SU-DHL-6 (cell line): ENCODE data around the gene RALBP1.
"Not testable (repeated sequence)": the region's sequence is repeated elsewhere in the genome, so short reads cannot be mapped to it uniquely, and the experiment has no call there.

Experiments
- H2AFZ ChIP-seq: fragments of 200-600 bp; sonication (generic); 2 replicates; pipeline ENCODE4 v1.6.1; 2014; ENCODE audit warnings: low read depth, mild to moderate bottlenecking, moderate library complexity, mixed read lengths, antibody characterized with exemption, low read length; ENCODE audit not compliant: severe bottlenecking
- H3F3A ChIP-seq: fragments of 200-600 bp; shearing (Covaris generic); 2 replicates; pipeline ENCODE4 v1.6.0; 2016; ENCODE audit warnings: antibody characterized with exemption, mild to moderate bottlenecking; ENCODE audit not compliant: insufficient read depth
- H3K27ac ChIP-seq: fragments of 200-600 bp; sonication (generic); 2 replicates; pipeline ENCODE4 v1.5.1; 2016; ENCODE audit warnings: low read depth, mild to moderate bottlenecking, low read length, moderate library complexity, mixed read lengths
- H3K27me3 ChIP-seq: fragments of 200-600 bp; sonication (generic), shearing (Covaris generic); 2 replicates; pipeline ENCODE4 v1.6.0; 2014; ENCODE audit warnings: mild to moderate bottlenecking, low read length
- H3K36me3 ChIP-seq: fragments of 200-600 bp; sonication (generic); 2 replicates; pipeline ENCODE4 v1.6.1; 2014; ENCODE audit warnings: mild to moderate bottlenecking, low read length, mixed read lengths
- H3K4me2 ChIP-seq: fragments of 300-600, 200-600 bp; shearing (Covaris generic), sonication (generic); 2 replicates; pipeline ENCODE4 v1.6.0; 2014; ENCODE audit warnings: low read length, low read depth, mild to moderate bottlenecking; ENCODE audit not compliant: poor library complexity, severe bottlenecking
- H3K4me3 ChIP-seq: fragments of 200-600 bp; sonication (generic); 2 replicates; pipeline ENCODE4 v1.5.1; 2014; ENCODE audit warnings: antibody characterized with exemption, low read length, mild to moderate bottlenecking, mixed read lengths; ENCODE audit not compliant: insufficient read depth, poor library complexity, severe bottlenecking
- H3K79me2 ChIP-seq: fragments of 200-600 bp; sonication (generic); 2 replicates; pipeline ENCODE4 v1.6.1; 2014; ENCODE audit warnings: mild to moderate bottlenecking, low read length, moderate library complexity; ENCODE audit not compliant: insufficient read depth
- H3K9ac ChIP-seq: fragments of 200-600 bp; sonication (generic); 2 replicates; pipeline ENCODE4 v1.7.0; 2014; ENCODE audit warnings: mild to moderate bottlenecking, low read length
- H3K9me2 ChIP-seq: fragments of 200-600 bp; sonication (generic); replicated peaks from 2 replicates; pipeline ENCODE4 v1.6.1; 2014; ENCODE audit warnings: low read length; ENCODE audit not compliant: insufficient read depth
- H3K9me3 ChIP-seq: fragments of 200-600 bp; sonication (generic); 2 replicates; pipeline ENCODE4 v1.6.1; 2014; ENCODE audit warnings: low read length, mixed read lengths; ENCODE audit not compliant: insufficient read depth
- H4K20me1 ChIP-seq: fragments of 200-600 bp; sonication (generic); 2 replicates; pipeline ENCODE4 v1.6.1; 2014; ENCODE audit warnings: low read depth, mild to moderate bottlenecking, antibody characterized with exemption, low read length, moderate library complexity, mixed read lengths
- EZH2phosphoT487 ChIP-seq: fragments of 200-600 bp; sonication (generic), shearing (Covaris generic); conservative IDR thresholded peaks from 2 replicates; pipeline ENCODE4 v1.6.1; 2018; ENCODE audit warnings: mild to moderate bottlenecking, antibody characterized with exemption, low read length, moderate library complexity, mixed read lengths
- TF ChIP-seq, protein P1 (sequence below): fragments of 200-600 bp; sonication (generic); IDR thresholded peaks from one replicate; pipeline ENCODE4 v1.5.1; 2017; ENCODE audit warnings: antibody characterized with exemption, mild to moderate bottlenecking, low read length, moderate library complexity; ENCODE audit not compliant: insufficient read depth, poor library complexity, severe bottlenecking

The RALBP1 gene

DNA sequence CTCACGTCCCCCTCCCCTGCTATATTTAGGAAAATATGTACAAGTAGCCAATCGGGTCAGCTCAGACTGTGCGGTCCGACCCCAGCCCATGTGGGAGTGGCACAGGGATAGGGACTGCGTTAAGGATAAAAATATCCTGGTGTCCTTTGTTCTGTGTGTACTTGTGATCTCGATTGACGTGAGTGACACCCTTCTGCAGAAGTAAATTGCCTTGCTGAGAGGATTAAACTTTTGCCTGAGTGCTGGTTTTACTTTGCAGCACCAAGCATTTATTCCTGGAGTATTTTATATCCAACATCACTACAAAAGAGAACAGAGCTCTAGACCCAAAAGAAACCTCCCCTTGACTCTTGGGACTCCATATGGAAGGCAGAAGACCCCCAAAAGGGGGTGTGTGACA lies 28.0 kb upstream of the RALBP1 start:
- H3F3A ChIP-seq, result no peaks in the 10 kb centered on the region
- H3K9me3 ChIP-seq, result no peaks in the 10 kb centered on the region
- no peak overlapping the region for H3K9ac ChIP-seq
- H2AFZ ChIP-seq, result no peak overlapping the region
- no peaks in the 10 kb centered on the region for H3K79me2 ChIP-seq
- H3K9me2 ChIP-seq, result no peaks in the 10 kb centered on the region
- H3K27ac ChIP-seq, result no peak overlapping the region
- H4K20me1 ChIP-seq, result no peaks in the 10 kb centered on the region
- TF ChIP-seq, protein P1, sequence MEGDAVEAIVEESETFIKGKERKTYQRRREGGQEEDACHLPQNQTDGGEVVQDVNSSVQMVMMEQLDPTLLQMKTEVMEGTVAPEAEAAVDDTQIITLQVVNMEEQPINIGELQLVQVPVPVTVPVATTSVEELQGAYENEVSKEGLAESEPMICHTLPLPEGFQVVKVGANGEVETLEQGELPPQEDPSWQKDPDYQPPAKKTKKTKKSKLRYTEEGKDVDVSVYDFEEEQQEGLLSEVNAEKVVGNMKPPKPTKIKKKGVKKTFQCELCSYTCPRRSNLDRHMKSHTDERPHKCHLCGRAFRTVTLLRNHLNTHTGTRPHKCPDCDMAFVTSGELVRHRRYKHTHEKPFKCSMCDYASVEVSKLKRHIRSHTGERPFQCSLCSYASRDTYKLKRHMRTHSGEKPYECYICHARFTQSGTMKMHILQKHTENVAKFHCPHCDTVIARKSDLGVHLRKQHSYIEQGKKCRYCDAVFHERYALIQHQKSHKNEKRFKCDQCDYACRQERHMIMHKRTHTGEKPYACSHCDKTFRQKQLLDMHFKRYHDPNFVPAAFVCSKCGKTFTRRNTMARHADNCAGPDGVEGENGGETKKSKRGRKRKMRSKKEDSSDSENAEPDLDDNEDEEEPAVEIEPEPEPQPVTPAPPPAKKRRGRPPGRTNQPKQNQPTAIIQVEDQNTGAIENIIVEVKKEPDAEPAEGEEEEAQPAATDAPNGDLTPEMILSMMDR, result no peak
- no peak for TF ChIP-seq EZH2phosphoT487
- H3K4me2 ChIP-seq, result no peak overlapping the region
- no peaks in the 10 kb centered on the region for H3K27me3 ChIP-seq
- H3K36me3 ChIP-seq, result no peaks in the 10 kb centered on the region
- H3K4me3 ChIP-seq, result no peak overlapping the region

DNA sequence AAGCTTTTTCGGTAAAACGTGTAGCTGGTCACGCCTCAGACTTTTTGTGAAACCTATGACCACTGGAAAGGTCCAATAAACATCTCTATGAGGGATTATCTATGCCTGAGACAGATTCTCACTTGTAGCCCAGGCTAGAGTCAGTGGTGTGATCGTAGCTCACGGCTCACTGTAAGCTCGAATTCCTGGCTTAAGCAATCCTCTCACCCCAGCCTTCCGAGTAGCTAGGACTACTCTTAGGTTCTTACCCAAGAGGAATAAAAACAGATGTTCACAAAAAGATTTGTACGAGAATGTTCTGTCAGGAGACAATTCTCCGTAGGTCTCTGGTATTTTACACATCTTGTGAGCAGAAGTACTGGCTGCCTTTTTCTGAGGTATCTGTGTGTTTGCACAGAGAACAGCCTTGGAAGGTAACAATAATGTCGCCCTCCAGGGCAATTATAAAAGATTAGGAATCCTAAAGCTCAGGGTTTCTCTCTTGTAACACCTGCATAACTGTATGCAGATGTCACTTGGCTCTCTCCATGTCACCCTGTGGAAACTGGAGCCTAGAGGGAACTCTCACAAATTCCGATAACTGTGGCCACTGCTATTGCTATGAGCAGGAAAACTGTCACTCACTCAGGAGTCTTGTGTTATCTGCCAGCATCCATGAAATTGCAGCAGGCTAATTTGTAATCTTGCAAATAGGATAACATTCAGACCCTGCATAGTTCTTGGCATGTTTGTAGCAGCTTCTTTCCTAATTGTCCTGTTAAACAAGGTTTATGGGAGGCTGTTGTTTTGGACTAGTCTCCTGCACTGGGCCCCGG lies 25.5 kb upstream of the RALBP1 start:
- H3K4me3 ChIP-seq, result no peak overlapping the region
- no peaks in the 10 kb centered on the region for H3K36me3 ChIP-seq
- no peak overlapping the region for H2AFZ ChIP-seq
- no peaks in the 10 kb centered on the region for H3K9me3 ChIP-seq
- TF ChIP-seq EZH2phosphoT487, result no peak
- no peak overlapping the region for H3K4me2 ChIP-seq
- no peak overlapping the region for H3K9ac ChIP-seq
- no peaks in the 10 kb centered on the region for H4K20me1 ChIP-seq
- H3K79me2 ChIP-seq, result no peaks in the 10 kb centered on the region
- H3K27me3 ChIP-seq, result no peaks in the 10 kb centered on the region
- no peaks in the 10 kb centered on the region for H3F3A ChIP-seq
- no peak overlapping the region for H3K27ac ChIP-seq
- H3K9me2 ChIP-seq, result no peaks in the 10 kb centered on the region

DNA sequence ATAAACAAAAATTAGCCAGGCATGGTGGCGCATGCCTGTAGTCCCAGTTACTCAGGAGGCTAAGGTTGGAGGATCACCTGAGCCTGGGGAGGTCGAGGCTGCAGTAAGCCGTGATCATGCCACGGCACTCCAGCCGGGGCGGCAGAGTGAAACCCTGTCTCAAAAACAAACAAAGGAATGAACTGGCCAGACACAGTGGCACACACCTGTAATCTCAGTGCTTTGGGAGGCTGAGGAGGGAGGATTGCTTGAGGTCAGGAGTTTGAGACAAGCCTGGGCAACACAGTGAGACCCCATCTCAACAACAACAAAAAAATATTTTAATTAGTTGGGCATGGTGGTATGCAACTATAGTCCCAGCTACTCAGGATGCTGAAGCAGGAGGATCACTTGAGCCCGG lies 24.4 kb upstream of the RALBP1 start:
- H3K79me2 ChIP-seq, H3F3A ChIP-seq, H3K4me2 ChIP-seq, H3K36me3 ChIP-seq, H3K27me3 ChIP-seq, H3K9me2 ChIP-seq, H3K4me3 ChIP-seq, H3K9ac ChIP-seq, H4K20me1 ChIP-seq, H2AFZ ChIP-seq, H3K27ac ChIP-seq, H3K9me3 ChIP-seq: not testable (repeated sequence)

DNA sequence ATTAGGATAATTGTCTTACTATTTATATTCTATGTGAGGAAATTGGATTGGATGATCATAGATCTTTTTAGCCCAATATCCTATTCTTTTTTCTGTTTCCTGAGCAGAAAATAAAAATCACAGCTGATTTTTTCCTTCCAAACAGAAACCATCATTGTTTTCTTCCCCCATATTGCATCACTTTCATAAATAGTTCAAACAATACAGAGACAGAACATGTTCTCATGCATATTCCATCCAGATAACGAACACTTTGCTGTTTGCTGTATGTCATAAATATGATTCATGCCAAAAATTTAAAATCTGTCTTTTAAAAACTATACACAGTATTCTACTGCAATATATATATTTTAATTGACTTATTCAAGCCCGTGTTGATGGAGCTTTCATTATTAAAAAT lies 22.0 kb upstream of the RALBP1 start:
- no peaks in the 10 kb centered on the region for H3K79me2 ChIP-seq
- H3K36me3 ChIP-seq, result no peaks in the 10 kb centered on the region
- H3K27ac ChIP-seq, result no peak overlapping the region
- no peak overlapping the region for H2AFZ ChIP-seq
- no peaks in the 10 kb centered on the region for H3K9me3 ChIP-seq
- no peaks in the 10 kb centered on the region for H3F3A ChIP-seq
- no peak overlapping the region for H3K4me2 ChIP-seq
- H3K9me2 ChIP-seq, result no peaks in the 10 kb centered on the region
- H4K20me1 ChIP-seq, result no peaks in the 10 kb centered on the region
- TF ChIP-seq EZH2phosphoT487, result no peak
- TF ChIP-seq, protein P1, result no peak
- no peaks in the 10 kb centered on the region for H3K27me3 ChIP-seq
- no peak overlapping the region for H3K9ac ChIP-seq
- no peak overlapping the region for H3K4me3 ChIP-seq
